GM12878 (cell line): Measurements from ENCODE around the gene IGSF6.

ENCODE experiments used
- SIX5 ChIP-seq: IDR thresholded peaks from 2 replicates; pipeline ENCODE4 v1.6.1; 2011; ENCODE audit warnings: mild to moderate bottlenecking, low read depth, low read length, moderate library complexity; ENCODE audit not compliant: severe bottlenecking
- SPI1 ChIP-seq: IDR thresholded peaks from 2 replicates; pipeline ENCODE4 v1.6.1; 2011; ENCODE audit warnings: low read depth, mild to moderate bottlenecking, low read length, moderate library complexity, borderline replicate concordance; ENCODE audit not compliant: insufficient read depth
- SUZ12 ChIP-seq: fragments of 200-600 bp; sonication (generic); IDR thresholded peaks from one replicate; pipeline ENCODE4 v1.6.1; 2018; ENCODE audit warnings: antibody characterized with exemption, mild to moderate bottlenecking; ENCODE audit not compliant: unreplicated experiment
- TF ChIP-seq, protein P1 (sequence below): IDR thresholded peaks from 2 replicates; pipeline ENCODE4 v1.6.1; 2012; ENCODE audit warnings: mild to moderate bottlenecking, low read depth, low read length

- TF ChIP-seq SPI1 (no peak), SIX5 (no peak), SUZ12 (no peak)
- TF ChIP-seq, protein P1, sequence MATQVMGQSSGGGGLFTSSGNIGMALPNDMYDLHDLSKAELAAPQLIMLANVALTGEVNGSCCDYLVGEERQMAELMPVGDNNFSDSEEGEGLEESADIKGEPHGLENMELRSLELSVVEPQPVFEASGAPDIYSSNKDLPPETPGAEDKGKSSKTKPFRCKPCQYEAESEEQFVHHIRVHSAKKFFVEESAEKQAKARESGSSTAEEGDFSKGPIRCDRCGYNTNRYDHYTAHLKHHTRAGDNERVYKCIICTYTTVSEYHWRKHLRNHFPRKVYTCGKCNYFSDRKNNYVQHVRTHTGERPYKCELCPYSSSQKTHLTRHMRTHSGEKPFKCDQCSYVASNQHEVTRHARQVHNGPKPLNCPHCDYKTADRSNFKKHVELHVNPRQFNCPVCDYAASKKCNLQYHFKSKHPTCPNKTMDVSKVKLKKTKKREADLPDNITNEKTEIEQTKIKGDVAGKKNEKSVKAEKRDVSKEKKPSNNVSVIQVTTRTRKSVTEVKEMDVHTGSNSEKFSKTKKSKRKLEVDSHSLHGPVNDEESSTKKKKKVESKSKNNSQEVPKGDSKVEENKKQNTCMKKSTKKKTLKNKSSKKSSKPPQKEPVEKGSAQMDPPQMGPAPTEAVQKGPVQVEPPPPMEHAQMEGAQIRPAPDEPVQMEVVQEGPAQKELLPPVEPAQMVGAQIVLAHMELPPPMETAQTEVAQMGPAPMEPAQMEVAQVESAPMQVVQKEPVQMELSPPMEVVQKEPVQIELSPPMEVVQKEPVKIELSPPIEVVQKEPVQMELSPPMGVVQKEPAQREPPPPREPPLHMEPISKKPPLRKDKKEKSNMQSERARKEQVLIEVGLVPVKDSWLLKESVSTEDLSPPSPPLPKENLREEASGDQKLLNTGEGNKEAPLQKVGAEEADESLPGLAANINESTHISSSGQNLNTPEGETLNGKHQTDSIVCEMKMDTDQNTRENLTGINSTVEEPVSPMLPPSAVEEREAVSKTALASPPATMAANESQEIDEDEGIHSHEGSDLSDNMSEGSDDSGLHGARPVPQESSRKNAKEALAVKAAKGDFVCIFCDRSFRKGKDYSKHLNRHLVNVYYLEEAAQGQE = no peak
Observed at GRCh38 chr16:21590796-21591195, 61.6 kb downstream of the IGSF6 start.
